ENCODE measurements around the gene DENND1A. TPM values are rescaled to one million over a fixed set of nuclear protein-coding genes. Genes with fewer than 3 reads are reported as not detected.

Gene DENND1A
- total RNA-seq, 4 donors from 2014 or later, result 19.2 to 26.9 (median 24.0) TPM

GRCh38 chr9:123556464-123557435 is 373.2 kb downstream of the DENND1A start:
- peak; percentile 78 for DNase-seq (ENCODE audit: extremely low spot score)
- Histone ChIP-seq H3K4me1 (no peaks in the 10 kb centered on the region), H3K27me3 (no peaks in the 10 kb centered on the region), H3K27ac (replicated peaks in 1 of 4) (peak overlapping the region in 1 of 4 donors; percentile 44), H3K4me3 (no peak overlapping the region), H3K9me3 (no peaks in the 10 kb centered on the region), H3K36me3 (peaks cover 0 to 29% (median 25%) of the 10 kb centered on the region in 4 donors)
- intact Hi-C loops (cut with DNase I), result no loop called here
- TF ChIP-seq EP300 (IDR thresholded peaks at IDR 0.05) (no peak), CTCF (IDR thresholded peaks at IDR 0.05) (no peak), POLR2A (IDR thresholded peaks at IDR 0.05; ENCODE audit: low read depth) (no peak), POLR2AphosphoS5 (IDR thresholded peaks at IDR 0.05) (no peak)
- 86% methylated on average over 21 of the region's 22 CpGs for WGBS

- Histone ChIP-seq H3K36me3 (peaks cover 0 to 34% (median 25%) of the 10 kb centered on the region in 4 donors), H3K4me3 (no peak overlapping the region), H3K27me3 (no peaks in the 10 kb centered on the region), H3K9me3 (no peaks in the 10 kb centered on the region), H3K27ac (replicated peaks in 1 of 4) (peak overlapping the region in 1 of 4 donors; percentile 44), H3K4me1 (no peaks in the 10 kb centered on the region)
- TF ChIP-seq EP300 (IDR thresholded peaks at IDR 0.05) (no peak), POLR2AphosphoS5 (IDR thresholded peaks at IDR 0.05) (peak in 1 of 2 donors; percentile 42), CTCF (IDR thresholded peaks at IDR 0.05) (no peak), POLR2A (IDR thresholded peaks at IDR 0.05; ENCODE audit: low read depth) (no peak)
- DNase-seq (ENCODE audit: extremely low spot score), result peak; percentile 91
- intact Hi-C loops (cut with DNase I), result no loop called here
- 81% methylated on average over 3 of the region's 3 CpGs for WGBS
Observed at GRCh38 chr9:123555646-123556045, 374.3 kb downstream of the DENND1A start.

GRCh38 chr9:123552530-123552929 is 377.4 kb downstream of the DENND1A start:
- intact Hi-C loops (cut with DNase I), result no loop called here
- no peak for DNase-seq (ENCODE audit: extremely low spot score)
- no peak for TF ChIP-seq POLR2A (IDR thresholded peaks at IDR 0.05; ENCODE audit: low read depth)
- no peak for TF ChIP-seq EP300 (IDR thresholded peaks at IDR 0.05)
- TF ChIP-seq POLR2AphosphoS5 (IDR thresholded peaks at IDR 0.05), result no peak
- no peak for TF ChIP-seq CTCF (IDR thresholded peaks at IDR 0.05)
- no peak overlapping the region for H3K4me3 ChIP-seq
- H3K27me3 ChIP-seq, result no peaks in the 10 kb centered on the region
- WGBS, result 92% methylated on average over 2 of the region's 5 CpGs
- H3K27ac ChIP-seq (replicated peaks in 1 of 4), result no peak overlapping the region
- H3K36me3 ChIP-seq, result peaks cover 0 to 27% (median 24%) of the 10 kb centered on the region in 4 donors
- no peaks in the 10 kb centered on the region for H3K4me1 ChIP-seq
- no peaks in the 10 kb centered on the region for H3K9me3 ChIP-seq

- H3K4me1 ChIP-seq, result no peaks in the 10 kb centered on the region
- DNase-seq (ENCODE audit: extremely low spot score), result no peak
- intact Hi-C loops (cut with DNase I), result no loop called here
- H3K27me3 ChIP-seq, result no peaks in the 10 kb centered on the region
- peaks cover 0 to 20% (median 16%) of the 10 kb centered on the region in 4 donors for H3K36me3 ChIP-seq
- no peaks in the 10 kb centered on the region for H3K9me3 ChIP-seq
- 97% methylated on average over 9 of the region's 10 CpGs for WGBS
- TF ChIP-seq CTCF (IDR thresholded peaks at IDR 0.05) (no peak), POLR2AphosphoS5 (IDR thresholded peaks at IDR 0.05) (no peak), EP300 (IDR thresholded peaks at IDR 0.05) (no peak), POLR2A (IDR thresholded peaks at IDR 0.05; ENCODE audit: low read depth) (no peak)
- no peak overlapping the region for H3K27ac ChIP-seq (replicated peaks in 1 of 4)
- no peak overlapping the region for H3K4me3 ChIP-seq
Observed at GRCh38 chr9:123551734-123552133, 378.2 kb downstream of the DENND1A start.
